HFFc6 (cell line): ENCODE data around the gene FSTL4. TPM values are rescaled to one million over a fixed set of nuclear protein-coding genes. Genes with fewer than 3 reads are reported as not detected.

Source experiments
- DNase-seq: peaks from one replicate; pipeline ENCODE4 v3.0.0-alpha.2; 2018
- H3K27ac Mint-ChIP-seq: 2 replicates; pipeline ENCODE4 v1.8.0; 2020; ENCODE audit warnings: mild to moderate bottlenecking, mixed read lengths
- H3K27me3 Mint-ChIP-seq: 2 replicates; pipeline ENCODE4 v1.8.0; 2021; ENCODE audit warnings: mild to moderate bottlenecking, moderate library complexity, mixed read lengths; ENCODE audit not compliant: insufficient read depth
- H3K36me3 Mint-ChIP-seq: 2 replicates; pipeline ENCODE4 v1.8.0; 2021; ENCODE audit warnings: low read depth, mixed read lengths
- H3K4me1 Mint-ChIP-seq: 2 replicates; pipeline ENCODE4 v1.8.0; 2020; ENCODE audit warnings: low read depth, mixed read lengths
- H3K4me3 Mint-ChIP-seq: 2 replicates; pipeline ENCODE4 v1.8.0; 2020; ENCODE audit warnings: mild to moderate bottlenecking, moderate library complexity, mixed read lengths
- H3K9me3 Mint-ChIP-seq: 2 replicates; pipeline ENCODE4 v1.8.0; 2020; ENCODE audit warnings: mild to moderate bottlenecking, mixed read lengths
- CTCF ChIP-seq: fragments of 200-600 bp; sonication (generic); IDR thresholded peaks from 2 replicates; pipeline ENCODE4 v1.5.0; 2021; ENCODE audit warnings: antibody characterized with exemption, mild to moderate bottlenecking
- total RNA-seq, 6 experiments: library from RNA; stranded (reverse); fragmentation: NEBNext Ultra II Directional; extraction: Animal tissue kit (Norgen Biotek cat#: 25700); gene quantifications; 2 replicates in 1 of 6; 3 replicates in 5 of 6; pipeline ENCODE4 v1.2.3, GENCODE V29; 2021

FSTL4 gene
- total RNA-seq, 6 experiments from 2014 or later, result not detected

GRCh38 chr5:133324926-133325325 is 287.4 kb downstream of the FSTL4 start:
- H3K9me3 Mint-ChIP-seq, result no peaks in the 10 kb centered on the region
- DNase-seq, result no peak
- peaks cover 28% of the 10 kb centered on the region for H3K27me3 Mint-ChIP-seq
- no peak for TF ChIP-seq CTCF
- no peak overlapping the region for H3K27ac Mint-ChIP-seq
- no peak overlapping the region for H3K4me3 Mint-ChIP-seq
- H3K4me1 Mint-ChIP-seq, result no peaks in the 10 kb centered on the region
- no peaks in the 10 kb centered on the region for H3K36me3 Mint-ChIP-seq

- no peaks in the 10 kb centered on the region for H3K36me3 Mint-ChIP-seq
- H3K9me3 Mint-ChIP-seq, result no peaks in the 10 kb centered on the region
- no peak overlapping the region for H3K4me3 Mint-ChIP-seq
- no peak overlapping the region for H3K27ac Mint-ChIP-seq
- DNase-seq, result no peak
- TF ChIP-seq CTCF, result no peak
- no peaks in the 10 kb centered on the region for H3K4me1 Mint-ChIP-seq
- peaks cover 28% of the 10 kb centered on the region for H3K27me3 Mint-ChIP-seq
Measured at GRCh38 chr5:133323494-133324457, 288.6 kb downstream of the FSTL4 start.

GRCh38 chr5:133322743-133323142 is 289.6 kb downstream of the FSTL4 start:
- no peak for DNase-seq
- Mint-ChIP-seq H3K4me1 (no peaks in the 10 kb centered on the region), H3K9me3 (no peaks in the 10 kb centered on the region), H3K4me3 (no peak overlapping the region), H3K27me3 (peaks cover 21% of the 10 kb centered on the region), H3K36me3 (no peaks in the 10 kb centered on the region), H3K27ac (no peak overlapping the region)
- no peak for TF ChIP-seq CTCF

- peaks cover 26% of the 10 kb centered on the region for H3K27me3 Mint-ChIP-seq
- no peak for DNase-seq
- no peaks in the 10 kb centered on the region for H3K4me1 Mint-ChIP-seq
- H3K4me3 Mint-ChIP-seq, result no peak overlapping the region
- H3K36me3 Mint-ChIP-seq, result no peaks in the 10 kb centered on the region
- H3K9me3 Mint-ChIP-seq, result no peaks in the 10 kb centered on the region
- H3K27ac Mint-ChIP-seq, result no peak overlapping the region
- TF ChIP-seq CTCF, result no peak
Measured at GRCh38 chr5:133321833-133322420, 290.4 kb downstream of the FSTL4 start.

- no peaks in the 10 kb centered on the region for H3K4me1 Mint-ChIP-seq
Measured at GRCh38 chr5:133321286-133321832, 291.0 kb downstream of the FSTL4 start.

More at GRCh38 chr5:133321286-133321832, 291.0 kb downstream of the FSTL4 start:
- no peak overlapping the region for H3K4me3 Mint-ChIP-seq
- DNase-seq, result no peak
- TF ChIP-seq CTCF, result no peak
- H3K9me3 Mint-ChIP-seq, result no peaks in the 10 kb centered on the region
- H3K36me3 Mint-ChIP-seq, result no peaks in the 10 kb centered on the region
- peaks cover 31% of the 10 kb centered on the region for H3K27me3 Mint-ChIP-seq
- no peak overlapping the region for H3K27ac Mint-ChIP-seq
